Uterus (tissue), 4 donors: ENCODE measurements around the gene PDE6H. TPM values are rescaled to one million over a fixed set of nuclear protein-coding genes. Genes with fewer than 3 reads are reported as not detected.
A peak's percentile ranks its signal among the peaks of the same experiment; 100 is the strongest.

Experiments
- DNase-seq, 2 donors: peaks; one replicate each; pipeline ENCODE4 v3.0.0-alpha.2; 2019 to 2020
- H3K27ac ChIP-seq, 2 donors: fragments of 200-600 bp; sonication (generic); 1 replicate in 1 of 2; 2 replicates in 1 of 2; pipeline ENCODE4 v1.5.1; 2016 to 2018
- H3K27me3 ChIP-seq, 2 donors: fragments of 200-600 bp; sonication (generic); one replicate each; pipeline ENCODE4 v1.5.1; 2018 to 2019; ENCODE audit warnings: control low read depth in 1 of 2
- H3K36me3 ChIP-seq, 2 donors: fragments of 200-600 bp; sonication (generic); one replicate each; pipeline ENCODE4 v1.5.1; 2019; ENCODE audit warnings: control low read depth in 1 of 2
- H3K4me1 ChIP-seq, 2 donors: fragments of 200-600 bp; sonication (generic); one replicate each; pipeline ENCODE4 v1.5.1; 2018 to 2019; ENCODE audit warnings: control low read depth in 1 of 2
- H3K4me3 ChIP-seq, 2 donors: fragments of 200-600 bp; sonication (generic); 1 replicate in 1 of 2; 2 replicates in 1 of 2; pipeline ENCODE4 v1.5.1; 2018 to 2019; ENCODE audit warnings: mild to moderate bottlenecking in 1 of 2
- H3K9me3 ChIP-seq, 2 donors: fragments of 200-600 bp; sonication (generic); one replicate each; pipeline ENCODE4 v1.5.1; 2019; ENCODE audit warnings: control low read depth in 1 of 2
- CTCF ChIP-seq, 4 experiments: fragments of 200-600 bp in 2 of 4; fragments of 450-650 bp in 2 of 4; sonication (generic) in 2 of 4; IDR thresholded peaks; one replicate each; pipeline ENCODE4 v1.5.1; 2016 to 2019; ENCODE audit warnings: antibody characterized with exemption in 4 of 4, mild to moderate bottlenecking in 2 of 4, moderate library complexity in 1 of 4
- POLR2A ChIP-seq, 2 donors: fragments of 450-650 bp; IDR thresholded peaks; one replicate each; pipeline ENCODE4 v1.6.1; 2016; ENCODE audit warnings: antibody characterized with exemption in 2 of 2, mild to moderate bottlenecking in 1 of 2, moderate library complexity in 1 of 2
- intact Hi-C: fragments of 100-400 bp; cut with DNase I; formaldehyde crosslinking; loops from one replicate; pipeline ENCODE4 v1.15.1; 2023; ENCODE audit warnings: low total_unique reads
- total RNA-seq, 4 donors: library from RNA; depleted of rRNA in 3 of 4; stranded (reverse); fragments of >200 nt in 3 of 4; gene quantifications; one replicate each; pipeline versions ENCODE4 v1.1.0 to v1.2.4, GENCODE V29; 2014 to 2023
- donor health status: DM: yes; HTN: yes; CAD: no.

PDE6H gene
- total RNA-seq, 4 donors from 2014 or later: not detected

GRCh38 chr12:14956024-14956891 is 16.6 kb upstream of the PDE6H start:
- no peaks in the 10 kb centered on the region for H3K9me3 ChIP-seq
- no peak overlapping the region for H3K4me3 ChIP-seq
- H3K27ac ChIP-seq: peak overlapping the region; percentile 77 to 82
- DNase-seq: no peak
- H3K4me1 ChIP-seq: no peaks in the 10 kb centered on the region
- no peak for TF ChIP-seq CTCF (IDR thresholded peaks at IDR 0.05)
- TF ChIP-seq POLR2A (IDR thresholded peaks at IDR 0.05): no peak
- intact Hi-C loops: no loop called here
- no peaks in the 10 kb centered on the region for H3K27me3 ChIP-seq
- no peaks in the 10 kb centered on the region for H3K36me3 ChIP-seq

- no peak overlapping the region for H3K4me3 ChIP-seq
- H3K27me3 ChIP-seq: no peaks in the 10 kb centered on the region
- no peaks in the 10 kb centered on the region for H3K4me1 ChIP-seq
- DNase-seq: no peak
- H3K9me3 ChIP-seq: no peaks in the 10 kb centered on the region
- no peaks in the 10 kb centered on the region for H3K36me3 ChIP-seq
- intact Hi-C loops: no loop called here
- TF ChIP-seq POLR2A (IDR thresholded peaks at IDR 0.05): no peak
- TF ChIP-seq CTCF (IDR thresholded peaks at IDR 0.05): no peak
- peak overlapping the region; percentile 77 to 82 for H3K27ac ChIP-seq
Measured at GRCh38 chr12:14956905-14957304, 15.9 kb upstream of the PDE6H start.

GRCh38 chr12:14957551-14958168 is 15.2 kb upstream of the PDE6H start:
- intact Hi-C loops: no loop called here
- no peak overlapping the region for H3K4me3 ChIP-seq

GRCh38 chr12:14958361-14959125 is 14.3 kb upstream of the PDE6H start:
- peak overlapping the region; percentile 77 to 82 for H3K27ac ChIP-seq
- intact Hi-C loops: no loop called here
- H3K4me1 ChIP-seq: no peaks in the 10 kb centered on the region

More at GRCh38 chr12:14957551-14958168, 15.2 kb upstream of the PDE6H start:
- Histone ChIP-seq H3K27me3 (no peaks in the 10 kb centered on the region), H3K4me1 (no peaks in the 10 kb centered on the region), H3K36me3 (no peaks in the 10 kb centered on the region), H3K9me3 (no peaks in the 10 kb centered on the region), H3K27ac (peak overlapping the region; percentile 77 to 82)
- no peak for DNase-seq
- no peak for TF ChIP-seq CTCF (IDR thresholded peaks at IDR 0.05)
- TF ChIP-seq POLR2A (IDR thresholded peaks at IDR 0.05): peak in 1 of 2 donors; percentile 20

More at GRCh38 chr12:14958361-14959125, 14.3 kb upstream of the PDE6H start:
- no peaks in the 10 kb centered on the region for H3K36me3 ChIP-seq
- no peak overlapping the region for H3K4me3 ChIP-seq
- H3K9me3 ChIP-seq: no peaks in the 10 kb centered on the region
- H3K27me3 ChIP-seq: no peaks in the 10 kb centered on the region
- no peak for DNase-seq
- no peak for TF ChIP-seq CTCF (IDR thresholded peaks at IDR 0.05)
- no peak for TF ChIP-seq POLR2A (IDR thresholded peaks at IDR 0.05)
